HL-60 (cell line): ENCODE results near the gene RBM33.

Source experiments
- DNase-seq, 2 experiments: peaks; one replicate each; pipeline ENCODE4 v3.0.0-alpha.2; 2010 to 2020; ENCODE audit warnings: low read depth in 1 of 2, low spot score in 1 of 2
- H3K27ac ChIP-seq: fragments of 250-450 bp; sonication (Bioruptor Pico); replicated peaks from 2 replicates; pipeline ENCODE4 v1.5.1; 2020; ENCODE audit warnings: mild to moderate bottlenecking, moderate library complexity
- H3K27me3 ChIP-seq: fragments of 250-450 bp; sonication (Bioruptor Pico); 2 replicates; pipeline ENCODE4 v1.5.1; 2021; ENCODE audit warnings: mild to moderate bottlenecking, moderate library complexity; ENCODE audit not compliant: insufficient read depth, poor library complexity, severe bottlenecking
- H3K4me3 ChIP-seq: replicated peaks from 2 replicates; pipeline ENCODE4 v1.5.1; 2011; ENCODE audit warnings: mild to moderate bottlenecking, control low read depth, low read length; ENCODE audit not compliant: insufficient read depth
- CTCF ChIP-seq: IDR thresholded peaks from one replicate; pipeline ENCODE4 v1.5.1; 2011; ENCODE audit warnings: low read length, control low read depth, inconsistent platforms; ENCODE audit not compliant: insufficient read depth
- GABPA ChIP-seq: IDR thresholded peaks from 2 replicates; pipeline ENCODE4 v1.6.1; 2012; ENCODE audit warnings: low read depth
- POLR2AphosphoS5 ChIP-seq: IDR thresholded peaks from 2 replicates; pipeline ENCODE4 v1.6.1; 2012; ENCODE audit warnings: low read depth
- REST ChIP-seq: IDR thresholded peaks from 2 replicates; pipeline ENCODE4 v1.6.1; 2012; ENCODE audit warnings: low read depth; ENCODE audit not compliant: insufficient replicate concordance
- SPI1 ChIP-seq: IDR thresholded peaks from 2 replicates; pipeline ENCODE4 v1.6.1; 2012; ENCODE audit warnings: low read depth, mild to moderate bottlenecking, borderline replicate concordance

Gene RBM33

GRCh38 chr7:155705623-155706360, 61.3 kb downstream of the RBM33 start:
- H3K27me3 ChIP-seq: no peaks in the 10 kb centered on the region
- no peak overlapping the region for H3K4me3 ChIP-seq
- no peak for DNase-seq
- no peak overlapping the region for H3K27ac ChIP-seq
- TF ChIP-seq CTCF: no peak
- TF ChIP-seq GABPA: no peak
- TF ChIP-seq SPI1: no peak
- no peak for TF ChIP-seq POLR2AphosphoS5
- TF ChIP-seq REST: no peak

- no peak for TF ChIP-seq GABPA
- no peak for TF ChIP-seq CTCF
- no peak for TF ChIP-seq POLR2AphosphoS5
- TF ChIP-seq REST: no peak
- no peak for TF ChIP-seq SPI1
- Histone ChIP-seq H3K27ac (no peak overlapping the region), H3K4me3 (no peak overlapping the region), H3K27me3 (no peaks in the 10 kb centered on the region)
- DNase-seq: no peak
Measured at GRCh38 chr7:155706376-155706775, 61.9 kb downstream of the RBM33 start.

GRCh38 chr7:155709453-155709852, 65.0 kb downstream of the RBM33 start:
- Histone ChIP-seq H3K27ac (no peak overlapping the region), H3K27me3 (no peaks in the 10 kb centered on the region), H3K4me3 (no peak overlapping the region)
- no peak for DNase-seq
- TF ChIP-seq REST: no peak
- TF ChIP-seq SPI1: no peak
- no peak for TF ChIP-seq CTCF
- TF ChIP-seq GABPA: no peak
- TF ChIP-seq POLR2AphosphoS5: no peak
